ENCODE results near the gene CAPN8. TPM values are rescaled to one million over a fixed set of nuclear protein-coding genes. Genes with fewer than 3 reads are reported as not detected.

Gene CAPN8
- total and polyA plus RNA-seq, 2 experiments from 2014 or later, result 0.15 TPM; not detected in 1

DNA sequence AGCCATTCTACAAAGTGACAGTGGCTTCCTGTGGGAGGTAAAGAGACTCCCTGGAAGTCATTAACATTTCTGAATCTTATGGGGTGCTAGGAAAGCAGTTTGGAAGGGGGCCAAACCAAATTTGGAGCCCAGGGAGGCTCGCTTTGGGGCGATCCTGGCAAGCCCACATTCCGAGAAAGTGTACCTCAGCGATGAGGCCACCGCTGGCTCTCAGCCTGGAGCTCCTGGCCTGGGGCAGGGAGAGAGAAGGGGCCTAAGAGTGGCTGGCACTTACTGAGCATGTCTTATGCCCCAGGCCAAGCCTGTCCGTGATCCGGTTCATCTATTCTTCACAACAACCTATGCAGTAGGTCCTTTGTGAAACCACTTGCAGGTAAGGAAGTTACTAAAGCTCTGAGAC lies 173.5 kb downstream of the CAPN8 start:
- Histone ChIP-seq H3K4me3 (no peak overlapping the region), H3K4me1 (ENCODE audit: low read depth) (peaks cover 8% of the 10 kb centered on the region), H3K9me3 (ENCODE audit: low read depth) (no peaks in the 10 kb centered on the region), H3K27me3 (no peaks in the 10 kb centered on the region), H3K36me3 (no peaks in the 10 kb centered on the region), H3K27ac (no peak overlapping the region)
- DNase-seq (ENCODE audit: low read depth in 1 of 2, low spot score in 1 of 2), result no peak
- TF ChIP-seq, protein P1, sequence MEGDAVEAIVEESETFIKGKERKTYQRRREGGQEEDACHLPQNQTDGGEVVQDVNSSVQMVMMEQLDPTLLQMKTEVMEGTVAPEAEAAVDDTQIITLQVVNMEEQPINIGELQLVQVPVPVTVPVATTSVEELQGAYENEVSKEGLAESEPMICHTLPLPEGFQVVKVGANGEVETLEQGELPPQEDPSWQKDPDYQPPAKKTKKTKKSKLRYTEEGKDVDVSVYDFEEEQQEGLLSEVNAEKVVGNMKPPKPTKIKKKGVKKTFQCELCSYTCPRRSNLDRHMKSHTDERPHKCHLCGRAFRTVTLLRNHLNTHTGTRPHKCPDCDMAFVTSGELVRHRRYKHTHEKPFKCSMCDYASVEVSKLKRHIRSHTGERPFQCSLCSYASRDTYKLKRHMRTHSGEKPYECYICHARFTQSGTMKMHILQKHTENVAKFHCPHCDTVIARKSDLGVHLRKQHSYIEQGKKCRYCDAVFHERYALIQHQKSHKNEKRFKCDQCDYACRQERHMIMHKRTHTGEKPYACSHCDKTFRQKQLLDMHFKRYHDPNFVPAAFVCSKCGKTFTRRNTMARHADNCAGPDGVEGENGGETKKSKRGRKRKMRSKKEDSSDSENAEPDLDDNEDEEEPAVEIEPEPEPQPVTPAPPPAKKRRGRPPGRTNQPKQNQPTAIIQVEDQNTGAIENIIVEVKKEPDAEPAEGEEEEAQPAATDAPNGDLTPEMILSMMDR (IDR thresholded peaks at IDR 0.05; ENCODE audit: low read depth, low read length), result no peak

Other genes starting within 250 kb of the CAPN8 start
- 70.6 and 110 TPM in 2 replicates for gene CAPN2, start 46.8 kb upstream of the CAPN8 start, total RNA-seq
- gene CAPN2, start 46.8 kb upstream of the CAPN8 start, polyA plus RNA-seq, result 65.5 and 98.5 TPM in 2 replicates
- 69.9 and 93.5 TPM in 2 replicates for gene TP53BP2, start 180.2 kb upstream of the CAPN8 start, total RNA-seq
- gene TP53BP2, start 180.2 kb upstream of the CAPN8 start, polyA plus RNA-seq, result 36.8 and 54.8 TPM in 2 replicates